Fibroblast of lung (primary cell): ENCODE results near the gene NBPF9.
"Not testable (repeated sequence)": the region's sequence is repeated elsewhere in the genome, so short reads cannot be mapped to it uniquely, and the experiment has no call there.

Source experiments
- CTCF ChIP-seq, 2 donors: IDR thresholded peaks in 1 of 2; conservative IDR thresholded peaks in 1 of 2; 1 replicate in 1 of 2; 2 replicates in 1 of 2; pipeline ENCODE4 v1.5.1; 2011 to 2012; ENCODE audit warnings: low read length in 2 of 2, control low read depth in 1 of 2, inconsistent platforms in 1 of 2, low read depth in 1 of 2, mild to moderate bottlenecking in 1 of 2
- EZH2 ChIP-seq: IDR thresholded peaks from 2 replicates; pipeline ENCODE4 v1.5.1; 2012; ENCODE audit warnings: low read length, control low read depth, mild to moderate bottlenecking; ENCODE audit errors: missing control alignments

DNA sequence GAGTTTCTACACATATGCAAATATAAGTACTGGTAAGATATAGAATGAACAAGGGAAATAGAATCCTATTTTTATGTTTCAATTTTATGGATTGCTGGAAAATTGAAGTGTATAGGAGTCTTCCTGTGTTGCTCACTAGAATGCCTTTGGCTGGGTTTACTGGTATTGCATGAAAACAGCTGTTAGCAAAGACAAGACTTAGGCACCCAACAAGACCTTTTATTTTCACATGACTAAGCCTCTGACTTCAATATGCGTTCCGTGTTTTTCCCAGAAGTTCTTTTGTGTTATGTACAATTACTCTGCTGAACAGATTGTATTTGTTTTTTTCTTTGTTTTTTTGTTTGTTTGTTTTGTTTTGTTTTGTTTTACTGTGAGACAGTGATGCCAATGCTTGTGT is 34.2 kb upstream of the NBPF9 start:
- TF ChIP-seq CTCF (conservative IDR thresholded peaks at IDR 0.05 in 1 of 2, IDR thresholded peaks at IDR 0.05 in 1 of 2; ENCODE audit: low read depth in 1 of 2, low read length in 2 of 2); EZH2: not testable (repeated sequence)
